C4-2B (cell line): ENCODE data around the gene GPR3.

Experiments used
- H3K27ac ChIP-seq: fragments of 450-650 bp; 2 replicates; pipeline ENCODE4 v1.5.1; 2017
- ZFX ChIP-seq: fragments of 450-650 bp; IDR thresholded peaks from 2 replicates; pipeline ENCODE4 v1.6.1; 2017
- TF ChIP-seq, protein P1 (sequence below): fragments of 450-650 bp; conservative IDR thresholded peaks from 2 replicates; pipeline ENCODE4 v1.5.1; 2017; ENCODE audit warnings: mild to moderate bottlenecking

The GPR3 gene

DNA sequence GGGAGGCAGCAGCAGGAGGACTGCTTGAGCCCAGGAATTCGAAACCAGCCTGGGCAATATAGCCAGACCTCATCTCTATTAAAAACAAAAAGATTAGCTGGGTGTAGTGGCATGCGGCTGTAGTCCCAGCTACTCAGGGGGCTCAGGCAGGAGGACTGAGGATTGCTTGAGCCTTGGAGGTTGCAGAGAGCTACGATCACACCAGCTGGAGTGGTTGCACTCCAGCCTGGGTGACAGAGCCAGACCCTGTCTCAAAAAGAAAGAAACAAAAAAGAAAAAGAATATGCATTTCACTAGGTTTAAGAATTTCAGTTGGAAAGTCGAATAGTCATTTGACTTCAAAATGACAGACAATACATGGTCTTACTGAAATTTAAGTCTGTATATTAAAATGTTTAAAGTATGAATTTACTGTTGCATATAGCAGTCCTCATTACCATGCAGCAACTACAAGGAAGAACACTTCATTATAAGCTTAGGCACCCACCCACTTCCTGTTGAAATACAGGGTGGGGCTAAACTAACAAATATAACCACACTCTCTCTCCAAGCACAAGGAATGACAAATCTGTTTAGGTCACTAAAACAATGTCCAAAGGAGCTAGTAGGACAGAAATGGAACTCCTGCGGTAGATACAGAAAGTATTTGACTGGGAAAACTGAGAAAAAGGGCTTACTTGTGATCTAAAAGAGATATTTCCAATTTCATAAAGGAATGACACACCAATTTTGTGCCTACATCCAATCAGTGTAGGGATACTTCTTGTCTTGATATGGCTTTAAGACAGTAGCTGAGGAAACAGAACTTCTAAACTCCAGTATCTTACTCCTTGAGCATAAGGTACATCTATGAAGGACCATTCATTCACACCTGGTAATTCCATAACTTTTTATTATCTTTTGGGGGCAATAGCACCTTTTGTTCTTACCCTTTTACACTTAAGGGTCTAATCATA lies 44.1 kb downstream of the GPR3 start:
- TF ChIP-seq, protein P1, sequence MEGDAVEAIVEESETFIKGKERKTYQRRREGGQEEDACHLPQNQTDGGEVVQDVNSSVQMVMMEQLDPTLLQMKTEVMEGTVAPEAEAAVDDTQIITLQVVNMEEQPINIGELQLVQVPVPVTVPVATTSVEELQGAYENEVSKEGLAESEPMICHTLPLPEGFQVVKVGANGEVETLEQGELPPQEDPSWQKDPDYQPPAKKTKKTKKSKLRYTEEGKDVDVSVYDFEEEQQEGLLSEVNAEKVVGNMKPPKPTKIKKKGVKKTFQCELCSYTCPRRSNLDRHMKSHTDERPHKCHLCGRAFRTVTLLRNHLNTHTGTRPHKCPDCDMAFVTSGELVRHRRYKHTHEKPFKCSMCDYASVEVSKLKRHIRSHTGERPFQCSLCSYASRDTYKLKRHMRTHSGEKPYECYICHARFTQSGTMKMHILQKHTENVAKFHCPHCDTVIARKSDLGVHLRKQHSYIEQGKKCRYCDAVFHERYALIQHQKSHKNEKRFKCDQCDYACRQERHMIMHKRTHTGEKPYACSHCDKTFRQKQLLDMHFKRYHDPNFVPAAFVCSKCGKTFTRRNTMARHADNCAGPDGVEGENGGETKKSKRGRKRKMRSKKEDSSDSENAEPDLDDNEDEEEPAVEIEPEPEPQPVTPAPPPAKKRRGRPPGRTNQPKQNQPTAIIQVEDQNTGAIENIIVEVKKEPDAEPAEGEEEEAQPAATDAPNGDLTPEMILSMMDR = no peak
- no peak for TF ChIP-seq ZFX
- peak overlapping the region; percentile 36 for H3K27ac ChIP-seq

DNA sequence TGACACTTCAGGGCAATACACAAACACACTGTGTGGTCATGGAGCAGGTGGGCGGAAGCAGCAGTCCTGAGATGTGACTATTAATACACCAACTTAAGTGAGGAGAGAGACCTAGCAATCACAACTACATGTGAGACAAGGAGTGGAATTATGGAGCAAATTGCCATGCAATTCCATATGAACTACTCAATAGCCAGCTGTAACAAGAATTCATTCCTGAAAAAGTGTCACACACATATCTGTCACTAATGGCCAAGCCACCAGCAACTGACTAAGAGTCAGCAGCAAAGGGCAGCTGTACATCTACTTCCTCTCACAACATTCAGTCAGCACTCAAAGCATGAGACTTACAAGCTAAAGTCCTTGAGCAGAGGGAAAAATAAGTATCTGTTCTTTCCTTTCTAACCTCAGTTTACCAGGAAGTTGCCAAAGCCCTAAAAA lies 46.2 kb downstream of the GPR3 start:
- TF ChIP-seq ZFX = no peak
- TF ChIP-seq, protein P1 = no peak
- no peak overlapping the region for H3K27ac ChIP-seq

DNA sequence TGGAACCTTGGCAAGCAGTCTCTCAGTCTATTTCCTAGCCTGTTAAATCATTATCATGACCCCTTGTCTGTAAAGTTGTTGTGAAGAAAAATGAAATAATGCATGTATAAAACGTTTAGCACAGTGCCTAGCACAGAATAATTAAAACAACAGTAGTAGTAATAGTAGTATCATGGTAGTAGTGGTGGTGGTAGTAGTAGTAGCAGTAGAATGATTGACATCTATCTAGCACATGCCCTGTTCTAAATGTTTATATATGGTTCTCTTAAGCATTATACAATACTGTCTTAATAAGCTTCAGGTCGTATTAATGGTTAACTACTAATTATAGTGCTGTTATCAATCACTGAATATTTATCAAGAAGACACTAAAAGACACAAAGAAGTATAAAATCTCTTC lies 46.7 kb downstream of the GPR3 start:
- H3K27ac ChIP-seq = no peak overlapping the region
- TF ChIP-seq ZFX = no peak
- TF ChIP-seq, protein P1 = no peak

DNA sequence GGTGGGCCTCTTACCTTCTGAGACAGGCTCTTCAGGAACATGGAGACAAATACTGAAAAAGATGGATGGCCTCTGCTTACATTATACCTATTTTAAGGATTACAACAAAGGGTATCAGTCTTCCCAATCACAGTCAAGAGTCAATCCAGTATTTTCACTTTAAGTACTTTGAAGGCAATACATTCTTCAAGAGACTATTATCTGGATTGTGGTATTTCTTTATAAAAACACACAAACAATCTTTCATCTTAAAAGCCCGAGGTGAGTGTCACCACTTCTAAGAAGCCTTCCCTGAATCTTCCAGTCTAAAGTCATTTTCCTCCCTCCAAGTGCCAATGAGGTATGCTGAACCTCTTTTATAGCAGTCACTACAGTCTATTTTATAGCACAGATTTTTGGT lies 52.2 kb downstream of the GPR3 start:
- H3K27ac ChIP-seq = no peak overlapping the region
- TF ChIP-seq ZFX = no peak
- TF ChIP-seq, protein P1 = no peak
